ENCODE measurements around the gene MAMDC2.

DNA sequence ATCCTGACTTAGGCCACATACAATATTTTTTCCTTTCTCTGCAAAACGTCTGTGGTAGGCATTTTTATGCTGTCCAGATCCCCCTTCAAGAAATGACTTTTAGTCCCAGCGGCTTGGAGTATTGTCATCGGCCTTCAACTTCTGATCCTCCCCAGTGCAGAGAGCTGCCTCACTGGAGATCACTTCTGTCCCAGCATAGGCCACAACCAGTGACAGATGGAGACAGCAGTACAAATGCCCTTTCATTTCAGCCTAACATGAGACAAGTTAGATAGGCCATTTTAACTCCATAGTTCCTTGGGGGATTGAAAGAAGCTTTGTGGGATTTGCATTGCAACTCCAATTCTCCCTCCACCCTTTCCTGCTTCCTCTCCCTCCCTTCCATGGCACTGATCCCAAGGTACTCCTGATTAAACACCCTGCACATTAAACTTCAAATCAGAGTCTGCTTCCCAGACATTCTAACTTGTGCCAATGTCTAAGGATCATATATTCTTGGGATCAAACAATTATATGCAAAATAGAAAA lies 3.2 kb upstream of the MAMDC2 start:
- TF ChIP-seq, protein P1, sequence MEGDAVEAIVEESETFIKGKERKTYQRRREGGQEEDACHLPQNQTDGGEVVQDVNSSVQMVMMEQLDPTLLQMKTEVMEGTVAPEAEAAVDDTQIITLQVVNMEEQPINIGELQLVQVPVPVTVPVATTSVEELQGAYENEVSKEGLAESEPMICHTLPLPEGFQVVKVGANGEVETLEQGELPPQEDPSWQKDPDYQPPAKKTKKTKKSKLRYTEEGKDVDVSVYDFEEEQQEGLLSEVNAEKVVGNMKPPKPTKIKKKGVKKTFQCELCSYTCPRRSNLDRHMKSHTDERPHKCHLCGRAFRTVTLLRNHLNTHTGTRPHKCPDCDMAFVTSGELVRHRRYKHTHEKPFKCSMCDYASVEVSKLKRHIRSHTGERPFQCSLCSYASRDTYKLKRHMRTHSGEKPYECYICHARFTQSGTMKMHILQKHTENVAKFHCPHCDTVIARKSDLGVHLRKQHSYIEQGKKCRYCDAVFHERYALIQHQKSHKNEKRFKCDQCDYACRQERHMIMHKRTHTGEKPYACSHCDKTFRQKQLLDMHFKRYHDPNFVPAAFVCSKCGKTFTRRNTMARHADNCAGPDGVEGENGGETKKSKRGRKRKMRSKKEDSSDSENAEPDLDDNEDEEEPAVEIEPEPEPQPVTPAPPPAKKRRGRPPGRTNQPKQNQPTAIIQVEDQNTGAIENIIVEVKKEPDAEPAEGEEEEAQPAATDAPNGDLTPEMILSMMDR (IDR thresholded peaks at IDR 0.05), result no peak
- TF ChIP-seq POLR2A (IDR thresholded peaks at IDR 0.05), result no peak
